Astrocyte (in vitro differentiated cells and primary cell): ENCODE measurements around the gene SETD1B. TPM values are rescaled to one million over a fixed set of nuclear protein-coding genes. Genes with fewer than 3 reads are reported as not detected.

Source experiments
- DNase-seq: peaks from one replicate; pipeline ENCODE4 v3.0.0-alpha.2; 2010; ENCODE audit warnings: low read depth
- FAIRE-seq: peaks from 2 replicates; lab custom pipeline; 2011; peaks lifted over from hg19 to GRCh38; lab: Jason Lieb, UNC
- H2AFZ ChIP-seq: 2 replicates; pipeline ENCODE4 v1.6.0; 2012; ENCODE audit warnings: low read depth, low read length, inconsistent platforms
- H3K27ac ChIP-seq: 2 replicates; pipeline ENCODE4 v1.5.1; 2011; ENCODE audit warnings: low read depth, low read length, inconsistent platforms
- H3K27me3 ChIP-seq: 2 replicates; pipeline ENCODE4 v1.6.0; 2011; ENCODE audit warnings: low read length, inconsistent platforms; ENCODE audit not compliant: insufficient read depth
- H3K36me3 ChIP-seq: 2 replicates; pipeline ENCODE4 v1.5.1; 2011; ENCODE audit warnings: low read length, inconsistent platforms; ENCODE audit not compliant: insufficient read depth
- H3K4me1 ChIP-seq: 2 replicates; pipeline ENCODE4 v1.5.1; 2011; ENCODE audit warnings: low read length, inconsistent platforms; ENCODE audit not compliant: insufficient read depth
- H3K4me2 ChIP-seq: 2 replicates; pipeline ENCODE4 v1.6.0; 2012; ENCODE audit warnings: low read length, inconsistent platforms
- H3K4me3 ChIP-seq: 2 replicates; pipeline ENCODE4 v1.5.1; 2011; ENCODE audit warnings: low read depth, mild to moderate bottlenecking, low read length, inconsistent platforms; ENCODE audit not compliant: insufficient read depth
- H3K79me2 ChIP-seq: 2 replicates; pipeline ENCODE4 v1.6.0; 2012; ENCODE audit warnings: mild to moderate bottlenecking, low read length, inconsistent platforms; ENCODE audit not compliant: insufficient read depth
- H3K9ac ChIP-seq: 2 replicates; pipeline ENCODE4 v1.6.0; 2012; ENCODE audit warnings: mild to moderate bottlenecking, low read length, inconsistent platforms
- H3K9me3 ChIP-seq: 2 replicates; pipeline ENCODE4 v1.5.1; 2012; ENCODE audit warnings: low read depth, mild to moderate bottlenecking, low read length, inconsistent platforms; ENCODE audit not compliant: insufficient read depth
- H4K20me1 ChIP-seq: 2 replicates; pipeline ENCODE4 v1.6.0; 2012; ENCODE audit warnings: low read length, inconsistent platforms; ENCODE audit not compliant: insufficient read depth
- H3K27ac Mint-ChIP-seq: one replicate; pipeline ENCODE4 v1.8.0; 2021; ENCODE audit warnings: mild to moderate bottlenecking, mixed read lengths; ENCODE audit not compliant: unreplicated experiment
- H3K27me3 Mint-ChIP-seq: one replicate; pipeline ENCODE4 v1.8.0; 2021; ENCODE audit warnings: low read depth, mixed read lengths; ENCODE audit not compliant: unreplicated experiment
- H3K36me3 Mint-ChIP-seq: one replicate; pipeline ENCODE4 v1.8.0; 2021; ENCODE audit warnings: low read depth, mixed read lengths; ENCODE audit not compliant: unreplicated experiment
- H3K4me1 Mint-ChIP-seq: one replicate; pipeline ENCODE4 v1.8.0; 2021; ENCODE audit warnings: low read depth, mixed read lengths; ENCODE audit not compliant: unreplicated experiment
- H3K4me3 Mint-ChIP-seq: one replicate; pipeline ENCODE4 v1.8.0; 2021; ENCODE audit warnings: mild to moderate bottlenecking, moderate library complexity, mixed read lengths; ENCODE audit not compliant: unreplicated experiment
- H3K9me3 Mint-ChIP-seq: one replicate; pipeline ENCODE4 v1.8.0; 2021; ENCODE audit warnings: mild to moderate bottlenecking, mixed read lengths; ENCODE audit not compliant: unreplicated experiment
- CTCF ChIP-seq: IDR thresholded peaks from 2 replicates; pipeline ENCODE4 v1.5.1; 2011; ENCODE audit warnings: low read depth, mild to moderate bottlenecking, inconsistent platforms, low read length, moderate library complexity; ENCODE audit not compliant: insufficient read depth
- EZH2 ChIP-seq: IDR thresholded peaks from 2 replicates; pipeline ENCODE4 v1.6.1; 2012; ENCODE audit warnings: mild to moderate bottlenecking, low read length, inconsistent platforms; ENCODE audit not compliant: insufficient read depth
- total RNA-seq: library from RNA; stranded (reverse); gene quantifications from 2 replicates; pipeline ENCODE4 v1.2.1, GENCODE V29; 2021

The SETD1B gene
- total RNA-seq, 1 donor from 2014 or later = 24.0 TPM

- H3K27ac ChIP-seq = no peak overlapping the region
- DNase-seq (no peak), FAIRE-seq (no peak)
- peak overlapping the region; percentile 66 for H3K9ac ChIP-seq
- Mint-ChIP-seq H3K4me3 (peak overlapping the region; percentile 87), H3K27ac (peak overlapping the region; percentile 26), H3K36me3 (peaks cover 16% of the 10 kb centered on the region), H3K9me3 (no peaks in the 10 kb centered on the region), H3K27me3 (no peaks in the 10 kb centered on the region), H3K4me1 (peaks cover 6% of the 10 kb centered on the region)
- no peaks in the 10 kb centered on the region for H3K9me3 ChIP-seq
- peaks cover 82% of the 10 kb centered on the region for H3K79me2 ChIP-seq
- no peak overlapping the region for H2AFZ ChIP-seq
- peaks cover 84% of the 10 kb centered on the region for H4K20me1 ChIP-seq
- H3K36me3 ChIP-seq = peaks cover 34% of the 10 kb centered on the region
- no peaks in the 10 kb centered on the region for H3K27me3 ChIP-seq
- H3K4me2 ChIP-seq = peak overlapping the region; percentile 88
- peak overlapping the region; percentile 64 for H3K4me3 ChIP-seq
- H3K4me1 ChIP-seq = peaks cover 23% of the 10 kb centered on the region
- no peak for TF ChIP-seq CTCF
- TF ChIP-seq EZH2 = no peak
These were observed 9.4 kb downstream of the SETD1B start for GRCh38 chr12:121812921-121813896.

- Histone ChIP-seq H3K79me2 (peaks cover 77% of the 10 kb centered on the region), H3K36me3 (peaks cover 28% of the 10 kb centered on the region), H4K20me1 (peaks cover 77% of the 10 kb centered on the region), H3K9ac (no peak overlapping the region), H3K4me1 (peaks cover 23% of the 10 kb centered on the region), H3K27ac (no peak overlapping the region), H3K4me3 (no peak overlapping the region), H3K4me2 (no peak overlapping the region), H2AFZ (no peak overlapping the region), H3K27me3 (no peaks in the 10 kb centered on the region), H3K9me3 (no peaks in the 10 kb centered on the region)
- no peak for TF ChIP-seq EZH2
- TF ChIP-seq CTCF = no peak
- DNase-seq = no peak
- no peak for FAIRE-seq
- H3K4me3 Mint-ChIP-seq = no peak overlapping the region
- peaks cover 14% of the 10 kb centered on the region for H3K36me3 Mint-ChIP-seq
- no peaks in the 10 kb centered on the region for H3K27me3 Mint-ChIP-seq
- no peak overlapping the region for H3K27ac Mint-ChIP-seq
- H3K9me3 Mint-ChIP-seq = no peaks in the 10 kb centered on the region
- peaks cover 4% of the 10 kb centered on the region for H3K4me1 Mint-ChIP-seq
These were observed 10.1 kb downstream of the SETD1B start for GRCh38 chr12:121813951-121814350.
